NCI-H2107 (cell line): Measurements from ENCODE around the gene UMODL1.

Experiments used
- DNase-seq: peaks from one replicate; lab custom pipeline; 2025; lab: John Stamatoyannopoulos, UW

Gene UMODL1

GRCh38 chr21:42038826-42039425, 32.2 kb upstream of the UMODL1 start:
- DNase-seq: no peak

- DNase-seq: no peak
Measured at GRCh38 chr21:42039470-42039901, 31.6 kb upstream of the UMODL1 start.

GRCh38 chr21:42039911-42040351, 31.2 kb upstream of the UMODL1 start:
- DNase-seq: no peak

GRCh38 chr21:42040411-42041180, 30.5 kb upstream of the UMODL1 start:
- DNase-seq: no peak

- DNase-seq: no peak
Measured at GRCh38 chr21:42041246-42041645, 29.9 kb upstream of the UMODL1 start.

- DNase-seq: no peak
Measured at GRCh38 chr21:42041711-42042110, 29.4 kb upstream of the UMODL1 start.

GRCh38 chr21:42042651-42043050, 28.5 kb upstream of the UMODL1 start:
- DNase-seq: no peak

GRCh38 chr21:42043201-42043895, 27.8 kb upstream of the UMODL1 start:
- DNase-seq: no peak

- no peak for DNase-seq
Measured at GRCh38 chr21:42043961-42044360, 27.2 kb upstream of the UMODL1 start.

GRCh38 chr21:42044871-42045495, 26.1 kb upstream of the UMODL1 start:
- no peak for DNase-seq

GRCh38 chr21:42047821-42048613, 23.1 kb upstream of the UMODL1 start:
- no peak for DNase-seq

GRCh38 chr21:42048870-42049577, 22.1 kb upstream of the UMODL1 start:
- no peak for DNase-seq

GRCh38 chr21:42049578-42050430, 21.3 kb upstream of the UMODL1 start:
- DNase-seq: no peak

- no peak for DNase-seq
Measured at GRCh38 chr21:42051788-42052187, 19.3 kb upstream of the UMODL1 start.

- no peak for DNase-seq
Measured at GRCh38 chr21:42055425-42055824, 15.7 kb upstream of the UMODL1 start.

GRCh38 chr21:42056468-42056867, 14.6 kb upstream of the UMODL1 start:
- no peak for DNase-seq

- peak; percentile 25 for DNase-seq
Measured at GRCh38 chr21:42056996-42057689, 14.0 kb upstream of the UMODL1 start.

GRCh38 chr21:42057851-42058437, 13.2 kb upstream of the UMODL1 start:
- DNase-seq: no peak

- no peak for DNase-seq
Measured at GRCh38 chr21:42058631-42059111, 12.4 kb upstream of the UMODL1 start.
